ENCODE data around the gene UBR3.

The UBR3 gene

DNA sequence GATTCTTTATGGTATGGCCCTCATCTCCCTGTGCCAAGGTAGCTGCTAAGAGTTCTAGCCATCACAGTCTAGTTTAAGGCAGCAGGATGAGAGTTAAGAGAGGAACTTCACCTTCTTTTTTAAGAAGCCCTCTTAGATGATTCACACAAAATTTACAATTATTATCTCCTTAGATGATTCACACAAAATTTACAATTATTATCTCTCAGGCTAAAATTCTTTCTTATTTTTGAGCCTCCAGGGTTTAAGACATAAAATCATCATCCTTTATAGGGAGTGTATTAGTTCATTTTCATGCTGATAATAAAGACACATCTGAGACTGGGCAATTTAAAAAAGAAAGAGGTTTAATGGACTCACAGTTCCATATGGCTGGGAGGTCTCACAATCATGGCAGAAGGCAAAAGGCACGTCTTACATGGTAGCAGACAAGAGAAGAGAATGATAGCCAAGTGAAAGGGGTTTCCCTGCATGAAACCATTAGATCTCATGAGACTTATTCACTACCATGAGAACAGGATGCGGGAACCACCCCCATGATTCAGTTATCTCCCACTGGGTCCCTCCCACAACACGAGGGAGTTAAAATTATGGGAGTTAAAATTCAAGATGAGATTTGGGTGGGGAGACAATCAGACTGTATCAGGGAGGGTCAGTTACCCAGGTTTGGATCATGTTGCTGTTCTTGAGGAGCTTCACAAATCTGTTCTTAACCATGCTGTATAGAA, 217.7 kb downstream of the UBR3 start:
- DNase-seq (ENCODE audit: low read depth in 2 of 2), result no peak

DNA sequence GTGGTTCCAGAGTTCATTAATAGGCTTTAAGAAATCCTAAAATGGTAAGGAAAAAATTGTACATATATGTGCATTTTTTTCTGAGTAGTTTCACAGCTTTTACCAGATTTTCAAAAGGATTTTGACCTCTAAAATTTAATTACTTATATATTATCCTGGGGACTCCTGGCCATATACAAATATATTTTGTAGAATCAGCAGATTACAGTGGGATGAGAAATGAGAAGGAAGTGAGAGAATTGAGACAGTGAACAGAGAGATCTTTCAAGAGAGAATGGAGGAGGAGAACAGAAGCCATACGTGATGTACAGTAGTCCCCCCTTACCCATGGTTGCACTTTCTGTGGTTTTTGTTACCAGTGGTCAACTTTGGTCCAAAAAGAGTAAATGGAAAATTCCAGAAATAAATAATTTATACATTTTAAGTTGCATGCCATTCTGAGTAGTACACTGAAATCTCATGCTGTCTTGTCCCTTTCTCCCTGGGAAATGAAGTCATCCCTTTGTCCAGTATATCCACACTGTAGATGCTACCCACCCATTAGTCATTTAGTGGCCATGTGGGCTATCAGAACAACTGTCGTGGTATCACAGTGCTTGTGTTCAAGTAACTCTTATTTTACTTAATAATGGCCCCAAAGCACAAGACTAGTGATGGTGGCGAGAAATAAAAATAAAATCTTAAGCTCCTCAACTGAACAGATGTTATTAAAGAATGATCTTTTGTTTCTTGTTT, 220.2 kb downstream of the UBR3 start:
- DNase-seq (ENCODE audit: low read depth in 2 of 2), result no peak

DNA sequence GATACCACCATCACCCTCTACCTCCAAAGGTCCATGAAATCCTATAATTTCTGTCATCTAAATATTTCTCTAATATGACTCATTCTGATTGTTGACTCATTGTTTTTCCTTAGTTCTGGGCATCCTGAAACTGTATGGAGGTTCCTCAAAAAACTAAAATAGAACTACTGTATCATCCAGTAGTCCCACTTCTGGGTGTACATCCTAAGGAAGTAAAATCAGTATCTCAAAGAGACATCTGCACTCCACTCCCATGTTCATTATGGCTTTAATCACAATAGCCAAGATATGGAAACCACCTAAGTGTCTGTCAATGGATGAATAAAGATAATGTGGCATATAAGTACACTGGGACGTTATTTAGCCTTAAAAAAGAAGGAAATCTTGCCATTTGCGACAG, 224.9 kb downstream of the UBR3 start:
- DNase-seq (ENCODE audit: low read depth in 2 of 2), result no peak

DNA sequence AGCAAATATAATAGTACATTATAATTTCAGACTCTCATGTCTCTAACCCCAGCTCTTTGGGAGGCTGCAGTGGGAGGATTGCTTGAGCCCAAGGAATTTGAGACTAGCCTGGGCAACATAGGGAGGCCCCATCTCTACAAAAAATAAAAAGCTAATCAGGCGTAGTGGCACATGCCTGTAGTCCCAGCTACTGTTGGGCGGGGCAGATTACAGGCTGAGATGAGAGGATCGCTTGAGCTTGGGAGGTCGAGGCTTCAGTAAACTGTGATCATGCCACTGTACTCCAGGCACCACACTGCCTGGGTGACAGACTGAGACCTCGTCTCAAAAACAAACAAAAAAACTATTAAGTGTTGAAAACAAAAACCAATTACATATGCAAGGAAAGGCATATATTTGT, 227.7 kb downstream of the UBR3 start:
- DNase-seq (ENCODE audit: low read depth in 2 of 2), result no peak

DNA sequence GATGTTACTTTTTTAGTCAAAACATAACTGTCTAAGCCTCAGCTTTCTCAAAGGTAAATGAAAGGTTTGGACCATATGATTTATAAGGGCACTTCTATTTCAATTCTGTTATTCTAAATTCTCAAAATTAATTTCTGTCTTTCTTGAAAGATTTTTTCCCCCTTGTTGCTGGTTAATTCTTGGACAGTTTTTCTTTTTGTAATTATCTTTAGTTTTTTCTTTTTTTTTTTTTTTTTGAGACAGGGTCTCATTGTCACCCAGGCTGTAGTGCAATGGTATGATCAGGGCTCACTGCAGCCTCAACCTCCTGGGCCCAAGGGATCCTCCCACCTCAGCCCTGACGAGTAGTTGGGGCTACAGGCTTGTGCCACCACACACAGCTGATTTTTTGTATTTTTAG, 229.6 kb downstream of the UBR3 start:
- no peak for DNase-seq (ENCODE audit: low read depth in 2 of 2)

DNA sequence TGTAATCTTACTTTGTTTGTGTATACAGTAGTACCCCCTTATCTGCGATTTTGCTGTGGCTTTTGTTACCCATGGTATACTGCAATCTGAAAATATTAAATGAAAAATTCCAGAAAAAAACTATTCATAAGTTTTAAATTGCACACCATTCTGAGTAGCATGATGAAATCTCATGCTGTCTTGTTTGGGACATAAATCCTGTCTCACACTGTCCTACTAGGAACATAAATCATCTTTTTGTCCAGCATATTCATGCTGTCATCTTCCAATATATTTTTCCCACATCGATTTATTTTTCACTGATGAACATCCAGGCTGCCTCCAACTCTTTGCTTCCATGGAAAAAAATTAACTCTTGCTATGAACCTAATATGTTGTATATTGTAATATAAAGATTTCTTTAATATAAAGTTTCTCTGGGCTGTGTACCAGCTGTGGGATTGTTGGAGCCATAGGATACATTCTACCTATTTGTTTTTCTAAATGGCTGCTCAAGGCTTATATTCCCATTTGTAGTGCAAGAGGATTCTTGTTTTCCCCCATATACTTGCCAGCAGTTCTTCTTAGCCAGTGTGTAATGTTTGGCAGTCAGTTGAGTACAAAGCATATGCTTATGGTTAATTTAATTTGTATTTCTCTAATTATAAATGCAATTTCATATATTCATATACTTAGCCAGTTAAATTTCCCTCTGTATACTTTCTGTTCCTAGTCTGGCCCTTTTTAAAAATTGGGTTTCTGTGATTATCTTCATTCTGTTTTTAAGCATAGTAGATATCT, 236.4 kb downstream of the UBR3 start:
- DNase-seq (ENCODE audit: low read depth in 2 of 2), result no peak

DNA sequence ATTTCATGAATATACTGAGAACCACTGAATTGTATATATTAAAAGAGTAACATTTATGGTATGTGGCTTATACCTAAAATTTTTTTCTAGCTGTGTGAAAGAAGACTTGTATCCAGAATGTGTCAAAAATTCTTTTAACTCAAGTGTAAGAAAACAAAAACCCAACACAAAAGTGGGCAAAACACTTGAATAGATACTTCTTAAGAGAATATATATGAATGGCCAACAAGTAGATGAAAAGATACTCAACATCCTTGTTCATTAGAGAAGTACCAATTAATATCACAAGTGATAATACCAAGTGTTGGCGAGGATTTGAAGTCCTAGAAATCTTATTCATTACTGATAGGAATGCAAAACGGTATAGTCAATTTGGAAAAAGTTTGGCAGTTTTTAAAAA, 243.5 kb downstream of the UBR3 start:
- DNase-seq (ENCODE audit: low read depth in 2 of 2), result no peak

DNA sequence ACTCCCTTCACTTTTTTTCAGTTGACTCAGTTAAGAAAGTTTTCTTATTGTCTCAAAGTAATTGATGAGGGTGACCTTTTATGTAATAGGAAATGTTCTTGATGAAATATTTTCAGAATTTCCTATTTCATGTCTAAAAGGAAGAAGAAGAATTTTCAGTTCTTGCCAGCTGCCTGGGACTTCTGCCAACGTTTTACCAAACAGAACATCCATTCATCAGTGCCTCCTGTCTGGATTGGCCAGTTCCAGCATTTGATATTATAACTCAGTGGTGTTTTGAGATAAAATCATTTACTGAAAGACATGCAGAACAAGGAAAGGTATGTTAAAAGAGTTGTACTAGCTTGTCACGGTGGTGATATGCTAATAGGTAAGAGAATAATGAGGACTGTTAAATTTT, 246.0 kb downstream of the UBR3 start:
- no peak for DNase-seq (ENCODE audit: low read depth in 2 of 2)

DNA sequence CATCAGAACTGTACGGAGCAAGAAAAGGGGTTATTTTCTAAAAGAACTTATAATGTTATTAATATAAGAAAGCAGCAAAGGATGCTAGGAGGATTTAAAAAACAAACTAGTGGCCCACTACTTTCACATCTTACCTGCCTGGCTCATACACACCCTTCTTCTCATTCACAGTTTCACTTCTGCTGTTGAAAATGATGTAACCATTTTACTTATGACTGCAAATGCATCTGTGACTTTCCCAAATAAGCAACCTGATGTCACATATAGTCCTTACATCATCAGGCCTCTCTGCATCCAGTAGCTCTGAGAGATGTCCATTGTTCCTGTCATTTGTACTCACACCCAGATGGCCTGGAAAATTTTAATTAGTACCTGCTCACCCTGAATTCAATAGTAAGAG, 248.9 kb downstream of the UBR3 start:
- DNase-seq (ENCODE audit: low read depth in 2 of 2), result no peak

DNA sequence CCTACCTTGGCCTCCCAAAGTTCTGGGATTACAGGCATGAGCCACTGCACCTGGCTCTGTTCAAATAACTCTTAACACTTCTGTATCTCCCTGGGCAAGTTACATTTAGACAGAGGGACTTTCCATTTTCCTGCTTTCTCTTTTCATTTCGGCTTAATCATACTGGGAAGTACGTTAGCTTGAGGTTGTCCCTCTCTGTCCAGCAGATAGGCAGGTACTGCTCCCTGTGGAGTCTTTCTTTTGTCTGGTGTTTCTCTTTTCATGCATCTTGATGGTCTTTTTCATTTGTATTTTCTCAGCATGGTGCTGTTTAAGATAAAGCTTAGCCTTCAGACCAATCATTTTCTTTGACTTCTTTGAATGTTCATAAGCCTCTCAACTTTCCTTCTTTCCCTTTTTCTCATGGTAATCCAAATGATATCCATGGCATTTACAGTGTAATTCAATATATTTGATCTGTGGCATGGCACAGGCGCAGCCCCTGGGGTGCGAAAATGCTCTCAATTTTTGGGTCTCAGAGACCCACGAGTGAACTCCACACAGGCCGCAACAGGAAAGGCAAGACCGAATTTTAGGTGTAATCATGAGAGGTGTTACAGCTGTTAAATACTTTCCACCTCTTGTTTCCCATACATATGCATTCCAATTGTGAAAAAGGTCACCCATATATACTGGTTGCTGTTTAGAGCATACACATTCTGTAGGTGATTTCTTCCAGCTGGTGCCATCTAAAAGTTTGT, 250.7 kb downstream of the UBR3 start:
- no peak for DNase-seq (ENCODE audit: low read depth in 2 of 2)

DNA sequence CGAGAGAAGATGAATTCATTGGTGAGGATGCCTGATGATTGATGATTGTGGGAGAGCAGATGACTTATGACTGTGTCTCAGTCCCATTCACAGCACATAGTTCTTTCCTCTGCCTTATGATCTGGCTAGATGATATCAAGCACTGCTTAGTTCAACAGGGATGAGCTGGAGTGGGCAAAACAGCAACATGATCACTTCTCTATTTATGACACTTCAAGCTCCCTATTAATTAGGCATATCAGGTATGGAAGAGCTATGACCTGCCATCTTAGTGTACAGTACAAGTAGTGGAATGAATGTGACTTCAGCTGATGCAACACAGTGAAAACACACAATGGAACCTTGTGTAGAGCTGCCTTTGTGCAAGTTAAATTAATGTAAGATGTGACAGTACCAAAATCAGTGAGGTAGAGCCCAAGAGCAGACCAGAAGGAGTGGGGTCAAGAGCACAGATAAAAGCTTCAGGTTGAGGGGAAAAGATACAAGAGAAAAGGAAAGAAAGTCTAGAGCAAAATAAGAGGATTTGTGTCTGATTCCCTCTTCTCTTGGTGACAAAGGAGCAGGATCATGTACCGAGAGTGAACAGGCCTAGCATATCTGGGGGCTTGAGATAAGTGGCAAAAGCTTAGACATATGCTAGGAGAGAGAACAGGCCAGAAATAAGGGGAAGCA, 257.7 kb downstream of the UBR3 start:
- DNase-seq (ENCODE audit: low read depth in 2 of 2), result no peak

DNA sequence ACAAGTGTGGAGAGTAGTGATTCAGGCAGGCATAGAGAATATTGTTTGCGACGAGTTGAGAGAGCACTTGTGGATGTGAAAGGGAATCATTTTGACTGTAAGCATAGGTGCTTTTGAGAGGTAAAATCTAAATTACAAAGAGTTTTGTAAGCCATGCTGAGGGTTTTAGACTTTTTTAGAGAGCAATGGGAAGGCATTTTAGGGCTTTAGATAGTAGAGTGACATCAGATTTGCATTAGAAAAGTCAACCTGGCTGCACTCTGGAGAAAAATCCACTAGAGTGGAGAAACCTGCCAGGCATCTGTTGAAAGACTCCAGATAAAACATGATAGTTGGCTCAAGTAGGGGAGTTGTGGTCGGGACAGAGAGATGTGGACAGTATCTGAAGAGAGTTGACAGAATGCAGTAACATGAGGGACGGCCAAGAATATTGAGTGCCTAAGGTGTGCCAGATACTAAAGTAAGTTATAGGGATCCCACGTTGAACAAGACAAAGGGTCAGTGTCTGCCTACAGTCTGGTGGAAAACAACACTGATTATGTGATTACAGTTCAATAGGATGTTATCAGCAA, 258.9 kb downstream of the UBR3 start:
- DNase-seq (ENCODE audit: low read depth in 2 of 2), result no peak

DNA sequence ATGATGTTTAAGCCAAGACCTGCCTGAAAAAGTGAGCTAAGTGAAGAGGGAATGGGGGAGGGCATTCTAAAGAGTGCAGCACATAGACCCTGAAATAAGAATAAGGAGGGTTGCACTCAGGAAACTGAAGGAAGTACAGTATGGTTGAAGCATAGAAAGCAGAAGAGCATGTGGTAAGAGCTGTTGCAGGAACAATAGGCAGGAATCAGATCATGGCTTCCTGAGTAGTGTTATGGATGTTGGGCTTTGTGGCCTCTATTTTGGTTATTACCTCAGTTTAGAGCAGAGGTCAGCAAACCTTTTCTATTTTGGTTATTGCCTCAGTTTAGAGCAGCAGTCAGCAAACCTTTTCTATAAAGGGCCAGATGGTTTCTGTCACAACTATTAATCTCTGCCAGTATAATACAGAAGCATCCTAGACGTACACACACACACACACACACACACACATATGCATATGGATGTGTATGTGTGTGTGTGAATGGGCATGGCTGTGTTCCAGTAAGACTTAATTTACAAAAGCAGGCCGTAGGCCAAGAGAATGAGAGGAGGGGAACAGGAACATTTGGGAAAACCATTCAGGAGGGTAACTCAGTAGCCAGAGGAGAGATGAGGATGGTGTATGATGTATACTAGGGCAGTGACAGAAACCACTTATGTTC, 259.6 kb downstream of the UBR3 start:
- no peak for DNase-seq (ENCODE audit: low read depth in 2 of 2)

DNA sequence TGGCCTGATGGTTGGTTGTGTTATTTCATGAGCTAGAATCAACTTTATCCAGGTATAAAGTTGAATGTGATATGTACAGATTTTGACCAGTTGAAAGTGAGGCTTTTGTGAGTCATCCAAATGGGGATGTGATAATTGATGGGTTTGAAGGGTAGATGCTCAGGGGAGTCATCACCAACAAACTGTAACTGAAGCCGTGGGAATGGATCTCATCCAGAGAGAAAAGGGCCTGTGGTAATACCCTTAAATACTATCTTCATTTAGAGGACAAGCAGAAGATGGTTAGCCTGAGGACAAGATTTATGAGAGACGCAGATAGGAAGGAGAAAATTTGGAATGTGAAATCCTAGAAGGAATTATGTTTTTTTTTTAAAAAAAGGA, 260.1 kb downstream of the UBR3 start:
- DNase-seq (ENCODE audit: low read depth in 2 of 2), result no peak

DNA sequence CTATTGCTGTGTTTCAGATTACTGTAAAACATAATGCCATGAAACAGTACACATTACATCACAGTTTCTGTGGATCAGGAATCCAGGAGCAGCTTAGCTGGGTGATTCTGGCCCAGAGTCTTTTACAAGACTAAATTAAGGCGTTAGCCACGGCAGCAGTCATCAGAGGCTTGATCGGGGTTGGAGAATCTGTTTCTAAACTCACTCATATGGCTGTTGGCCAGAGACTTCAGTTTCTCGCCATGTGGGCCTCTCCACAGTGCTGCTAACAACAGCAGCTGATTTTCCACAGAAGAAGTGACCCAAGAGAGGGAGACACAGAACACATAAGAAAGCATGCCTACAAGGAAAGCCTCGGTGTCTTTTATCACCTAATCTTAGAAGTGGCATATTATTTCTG, 261.5 kb downstream of the UBR3 start:
- DNase-seq (ENCODE audit: low read depth in 2 of 2), result no peak

DNA sequence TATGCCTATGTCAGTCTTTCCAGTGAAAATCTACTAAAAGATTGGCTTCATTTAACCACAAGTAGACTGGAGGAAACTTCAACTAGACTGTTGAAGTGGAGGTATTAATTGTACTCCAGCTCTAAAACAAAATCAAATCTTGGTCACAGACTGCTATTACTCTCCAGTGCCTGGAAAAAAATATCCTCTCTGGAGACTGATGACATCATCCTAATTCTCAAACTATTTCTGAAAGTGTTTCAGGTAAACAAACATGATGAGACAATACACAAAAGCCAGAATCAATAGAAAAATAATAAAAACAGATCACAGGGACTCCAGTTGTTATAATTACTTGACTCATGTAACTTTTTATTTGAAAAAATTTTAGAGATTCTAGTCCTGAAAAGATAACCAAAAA, 263.0 kb downstream of the UBR3 start:
- DNase-seq (ENCODE audit: low read depth in 2 of 2), result no peak

DNA sequence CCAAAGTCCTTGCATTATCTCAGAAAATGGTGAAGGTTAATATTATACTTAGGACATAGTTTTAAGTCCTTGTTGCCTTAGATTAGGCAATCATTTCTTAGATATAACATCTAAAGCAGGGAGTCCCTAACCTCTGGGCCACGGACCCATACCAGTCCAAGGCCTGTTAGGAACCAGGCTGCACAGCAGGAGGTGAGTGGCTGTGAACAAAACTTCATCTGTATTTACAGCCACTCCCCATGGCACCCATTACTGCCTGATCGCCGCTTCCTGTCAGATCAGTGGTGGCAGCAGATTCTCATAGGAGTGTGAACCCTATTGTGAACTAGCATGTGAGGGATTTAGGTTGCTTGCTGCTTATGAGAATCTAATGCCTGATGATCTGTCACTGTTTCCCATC, 264.2 kb downstream of the UBR3 start:
- DNase-seq (ENCODE audit: low read depth in 2 of 2), result no peak

DNA sequence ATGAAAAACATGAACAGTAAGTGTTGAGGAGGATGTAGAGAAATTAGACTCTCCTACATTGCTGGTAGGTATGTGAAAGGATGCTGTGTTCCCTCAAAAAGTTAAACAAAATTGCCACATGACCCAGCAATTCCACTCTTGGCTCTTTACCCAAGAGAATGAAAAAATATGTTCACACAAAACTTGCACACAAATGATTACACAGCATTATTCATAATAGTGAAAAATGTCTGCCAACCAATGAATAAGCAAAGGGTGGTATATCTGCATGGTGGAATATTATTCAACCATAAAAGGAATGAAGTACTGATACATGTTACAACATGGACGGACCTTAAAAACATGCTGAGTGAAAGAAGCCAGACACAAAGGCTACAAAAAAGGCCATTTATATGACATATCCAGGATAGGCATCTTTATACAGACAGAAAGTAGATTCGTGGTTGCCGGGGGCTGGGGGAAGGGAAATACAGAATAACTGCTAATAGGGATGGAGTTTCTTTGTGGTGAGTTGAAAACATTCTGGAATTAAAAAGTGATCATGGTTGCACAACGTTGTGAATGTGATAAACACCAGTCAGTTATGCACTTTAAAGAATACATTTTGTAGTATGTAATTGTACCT, 265.3 kb downstream of the UBR3 start:
- DNase-seq (ENCODE audit: low read depth in 2 of 2), result no peak

DNA sequence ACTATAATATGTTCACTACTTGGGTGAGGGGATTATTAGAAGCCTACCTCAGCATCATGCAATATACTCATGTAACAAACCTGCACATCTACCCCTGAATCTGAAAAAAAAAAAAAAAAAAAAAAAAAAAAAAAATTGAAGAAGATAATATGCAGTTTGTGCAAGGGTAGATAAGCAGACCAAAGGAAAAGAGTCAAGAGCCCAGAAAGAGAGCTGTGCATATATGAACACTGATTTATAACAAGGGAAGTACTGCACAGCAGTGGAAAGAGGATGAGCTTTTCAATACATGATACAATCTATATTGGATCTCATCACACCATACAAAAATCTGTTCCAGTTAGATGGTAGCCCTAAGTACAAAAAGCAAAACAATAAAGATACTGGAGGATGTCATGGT, 268.1 kb downstream of the UBR3 start:
- no peak for DNase-seq (ENCODE audit: low read depth in 2 of 2)

DNA sequence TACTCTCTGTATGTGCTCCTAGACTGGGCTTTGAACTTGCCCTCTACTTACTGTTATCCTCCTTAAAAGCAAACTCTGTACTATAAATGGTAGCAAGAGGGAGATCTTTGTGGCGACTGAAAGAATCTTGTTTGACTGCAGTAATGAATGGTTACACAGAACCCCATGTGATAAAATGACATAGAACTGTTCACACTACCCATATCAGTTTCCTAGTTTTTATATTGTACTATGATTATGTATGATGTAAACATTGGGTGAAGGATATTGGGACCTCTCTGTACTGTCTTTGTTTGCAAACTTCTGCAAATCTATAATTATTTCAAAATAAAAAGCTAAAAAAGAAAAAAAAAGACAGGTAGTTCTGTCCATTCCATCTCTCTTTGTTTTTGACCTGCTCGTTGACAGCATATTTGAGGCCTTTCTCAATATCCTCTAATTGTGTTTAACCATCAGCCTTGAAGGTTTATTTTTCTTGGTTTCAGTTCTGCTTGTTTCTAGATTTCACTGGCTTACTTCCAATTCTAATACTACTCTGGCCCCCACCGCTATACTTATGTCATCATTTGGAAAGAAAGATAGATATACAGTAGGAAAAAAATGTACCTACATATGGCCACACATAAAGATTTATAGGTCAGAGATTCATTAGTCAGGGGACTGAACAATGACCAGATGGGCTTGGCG, 271.5 kb downstream of the UBR3 start:
- DNase-seq (ENCODE audit: low read depth in 2 of 2), result no peak
